GM12891 (cell line): ENCODE measurements around the gene ZDHHC11B.
"Not testable (repeated sequence)": the region's sequence is repeated elsewhere in the genome, so short reads cannot be mapped to it uniquely, and the experiment has no call there.

Experiments used
- DNase-seq: peaks from one replicate; pipeline ENCODE4 v3.0.0; 2011; ENCODE audit warnings: low spot score; ENCODE audit not compliant: insufficient read length
- FAIRE-seq: peaks from 2 replicates; lab custom pipeline; 2011; peaks lifted over from hg19 to GRCh38; lab: Jason Lieb, UNC
- PAX5 ChIP-seq: IDR thresholded peaks from 2 replicates; pipeline ENCODE4 v1.6.1; 2011; ENCODE audit warnings: low read length, moderate library complexity, mild to moderate bottlenecking; ENCODE audit not compliant: insufficient read depth, severe bottlenecking
- POLR2A ChIP-seq: IDR thresholded peaks from 2 replicates; pipeline ENCODE4 v1.6.1; 2011; ENCODE audit warnings: low read depth, low read length, control low read depth
- POLR2AphosphoS5 ChIP-seq: IDR thresholded peaks from 2 replicates; pipeline ENCODE4 v1.6.1; 2011; ENCODE audit warnings: low read depth, low read length, control low read depth
- POU2F2 ChIP-seq: IDR thresholded peaks from 2 replicates; pipeline ENCODE4 v1.6.1; 2011; ENCODE audit warnings: low read depth, mild to moderate bottlenecking, control low read depth, low read length, moderate library complexity
- SPI1 ChIP-seq: IDR thresholded peaks from 2 replicates; pipeline ENCODE4 v1.6.1; 2011; ENCODE audit warnings: low read depth, low read length, control low read depth
- TAF1 ChIP-seq: IDR thresholded peaks from 2 replicates; pipeline ENCODE4 v1.6.1; 2011; ENCODE audit warnings: low read depth, low read length, control low read depth

The ZDHHC11B gene

DNA sequence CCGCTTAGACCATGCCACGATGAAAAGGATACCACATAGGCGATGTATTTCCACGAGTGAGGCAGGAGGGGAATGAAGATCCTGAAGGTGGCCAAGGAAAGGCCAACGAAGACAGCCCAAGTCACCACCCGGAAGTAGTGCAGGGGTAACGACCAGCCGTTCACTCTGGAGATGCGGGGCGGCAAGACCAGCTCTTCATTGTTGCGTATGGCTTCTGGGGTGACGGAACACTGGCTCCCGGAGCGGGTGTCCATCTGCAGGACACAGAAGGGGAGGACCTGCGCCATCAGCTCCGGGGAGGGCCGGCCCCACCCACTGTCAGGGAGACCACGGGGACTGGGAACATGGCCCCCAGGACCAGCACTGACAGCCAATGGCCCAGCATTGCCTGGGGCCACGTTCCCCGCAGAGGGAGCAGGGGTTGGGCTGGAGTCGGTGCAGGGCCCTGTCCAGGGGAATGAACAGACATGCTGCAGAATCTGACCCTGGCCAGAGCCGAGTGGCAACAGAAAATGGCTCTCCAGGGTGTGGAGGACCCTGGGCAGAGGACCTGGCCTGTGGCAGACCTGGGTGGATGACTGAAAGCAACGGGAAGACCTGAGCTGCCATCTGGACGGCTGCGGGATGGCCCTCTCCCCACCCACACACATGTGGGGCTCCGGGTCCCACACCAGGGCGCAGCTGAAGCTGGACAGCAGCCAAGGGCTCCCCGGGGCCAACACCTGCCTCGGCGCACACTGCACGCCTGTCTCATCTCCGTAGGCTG is 17.7 kb downstream of the ZDHHC11B start:
- FAIRE-seq (no peak), DNase-seq (no peak)
- no peak for TF ChIP-seq TAF1
- TF ChIP-seq POLR2A, result no peak
- no peak for TF ChIP-seq PAX5
- no peak for TF ChIP-seq SPI1
- TF ChIP-seq POU2F2, result no peak

GRCh38 chr5:765948-766631 is 18.4 kb downstream of the ZDHHC11B start:
- TF ChIP-seq TAF1, result no peak
- no peak for TF ChIP-seq POLR2AphosphoS5
- no peak for FAIRE-seq
- no peak for DNase-seq

DNA sequence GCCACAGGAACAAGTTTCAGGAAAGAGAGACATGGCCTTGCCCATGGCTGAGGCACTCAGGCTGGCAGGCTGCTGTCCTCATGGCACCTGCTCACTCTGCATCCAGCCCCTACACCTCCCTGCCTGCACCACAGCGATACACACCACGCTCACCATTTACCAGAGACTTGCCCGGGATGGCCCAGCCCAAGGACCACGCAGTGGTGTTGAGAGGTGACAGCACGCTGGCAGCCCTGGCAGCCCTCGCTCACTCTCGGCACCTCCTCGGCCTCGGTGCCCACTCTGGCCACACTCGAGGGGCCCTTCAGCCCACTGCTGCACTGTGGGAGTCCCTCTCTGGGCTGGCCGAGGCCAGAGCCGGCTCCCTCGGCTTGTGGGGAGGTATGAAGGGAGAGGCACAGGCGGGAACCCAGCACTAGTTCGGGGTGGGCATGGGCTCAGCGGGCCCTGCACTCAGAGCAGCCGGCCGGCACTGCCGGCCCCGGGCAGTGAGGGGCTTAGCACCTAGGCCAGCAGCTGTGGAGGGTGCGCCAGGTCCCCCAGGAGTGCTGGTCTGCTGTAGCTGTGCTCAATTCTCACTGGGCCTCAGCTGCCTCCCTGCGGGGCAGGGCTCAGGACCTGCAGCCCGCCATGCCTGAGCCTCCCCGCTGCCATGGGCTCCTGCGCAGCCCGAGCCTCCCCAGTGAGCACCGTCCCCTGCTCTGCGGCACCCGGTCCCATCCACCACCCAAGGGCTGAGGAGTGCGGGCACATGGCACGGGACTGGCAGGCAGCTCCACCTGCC is 20.3 kb downstream of the ZDHHC11B start:
- FAIRE-seq (no peak), DNase-seq (no peak)
- TF ChIP-seq PAX5, result no peak
- TF ChIP-seq TAF1, result no peak
- no peak for TF ChIP-seq POU2F2
- no peak for TF ChIP-seq SPI1
- no peak for TF ChIP-seq POLR2AphosphoS5
- TF ChIP-seq POLR2A, result no peak

GRCh38 chr5:763397-763796 is 21.1 kb downstream of the ZDHHC11B start:
- DNase-seq (no peak), FAIRE-seq (no peak)
- TF ChIP-seq POLR2AphosphoS5, result no peak

DNA sequence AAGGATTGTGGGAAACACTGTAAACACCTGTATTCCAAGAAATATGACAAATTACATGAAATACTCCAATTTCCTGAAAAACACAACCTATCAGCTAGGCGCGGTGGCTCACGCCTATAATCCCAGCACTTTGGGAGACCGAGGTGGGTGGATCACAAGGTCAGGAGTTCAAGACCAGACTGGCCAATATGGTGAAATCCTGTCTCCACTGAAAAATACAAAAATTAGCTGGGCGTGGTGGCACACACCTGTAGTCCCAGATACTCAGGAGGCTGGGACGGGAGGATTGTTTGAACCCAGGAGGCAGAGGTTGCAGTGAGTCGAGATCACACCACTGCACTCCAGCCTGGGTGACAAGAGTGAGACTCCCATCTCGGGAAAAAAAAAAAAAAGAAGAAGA is 21.5 kb downstream of the ZDHHC11B start:
- not testable (repeated sequence) for FAIRE-seq, DNase-seq

- no peak for FAIRE-seq
- DNase-seq, result no peak
- TF ChIP-seq PAX5, result no peak
- TF ChIP-seq SPI1, result no peak
- TF ChIP-seq TAF1, result no peak
- TF ChIP-seq POLR2AphosphoS5, result no peak
- no peak for TF ChIP-seq POU2F2
- no peak for TF ChIP-seq POLR2A
Observed at GRCh38 chr5:761854-762710, 22.4 kb downstream of the ZDHHC11B start.

GRCh38 chr5:761059-761771 is 23.3 kb downstream of the ZDHHC11B start:
- no peak for FAIRE-seq
- no peak for DNase-seq
- TF ChIP-seq SPI1 (no peak), POU2F2 (no peak), POLR2AphosphoS5 (no peak), PAX5 (no peak), TAF1 (no peak), POLR2A (no peak)

DNA sequence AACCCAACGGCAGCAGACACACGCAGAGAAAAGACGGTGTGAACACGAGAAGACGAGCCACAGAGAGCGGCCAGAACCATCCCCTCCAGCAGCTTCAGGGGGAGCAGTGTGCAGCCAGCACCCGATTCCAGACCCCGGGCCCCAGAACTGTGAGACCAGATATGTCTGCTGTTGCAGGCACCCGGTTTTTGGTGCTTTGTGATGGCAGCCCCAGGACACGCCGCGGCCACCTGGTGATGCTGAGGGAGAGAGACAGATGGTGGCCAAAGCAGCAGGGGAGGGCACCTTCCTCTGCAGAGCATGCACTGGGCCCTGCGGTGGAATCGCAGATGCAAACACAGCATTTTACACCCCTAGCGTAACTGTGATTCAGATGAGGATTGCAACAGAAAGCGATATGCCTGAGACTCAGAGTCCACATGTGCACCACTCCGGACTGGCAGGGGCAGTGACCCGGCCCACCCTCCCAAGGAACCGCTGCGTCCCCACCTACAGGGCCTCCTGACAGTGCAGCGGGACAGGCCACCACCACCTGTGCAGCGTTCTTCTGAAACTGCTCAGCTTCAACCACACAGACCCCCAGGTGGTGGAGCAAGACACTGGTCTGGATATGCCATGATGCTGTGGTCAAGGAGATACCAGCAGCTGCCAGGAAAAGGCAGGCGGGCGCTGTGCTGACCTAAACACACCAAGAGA is 24.0 kb downstream of the ZDHHC11B start:
- DNase-seq (no peak), FAIRE-seq (no peak)
- TF ChIP-seq PAX5 (no peak), POU2F2 (no peak), SPI1 (no peak), POLR2A (no peak), TAF1 (no peak), POLR2AphosphoS5 (no peak)

DNA sequence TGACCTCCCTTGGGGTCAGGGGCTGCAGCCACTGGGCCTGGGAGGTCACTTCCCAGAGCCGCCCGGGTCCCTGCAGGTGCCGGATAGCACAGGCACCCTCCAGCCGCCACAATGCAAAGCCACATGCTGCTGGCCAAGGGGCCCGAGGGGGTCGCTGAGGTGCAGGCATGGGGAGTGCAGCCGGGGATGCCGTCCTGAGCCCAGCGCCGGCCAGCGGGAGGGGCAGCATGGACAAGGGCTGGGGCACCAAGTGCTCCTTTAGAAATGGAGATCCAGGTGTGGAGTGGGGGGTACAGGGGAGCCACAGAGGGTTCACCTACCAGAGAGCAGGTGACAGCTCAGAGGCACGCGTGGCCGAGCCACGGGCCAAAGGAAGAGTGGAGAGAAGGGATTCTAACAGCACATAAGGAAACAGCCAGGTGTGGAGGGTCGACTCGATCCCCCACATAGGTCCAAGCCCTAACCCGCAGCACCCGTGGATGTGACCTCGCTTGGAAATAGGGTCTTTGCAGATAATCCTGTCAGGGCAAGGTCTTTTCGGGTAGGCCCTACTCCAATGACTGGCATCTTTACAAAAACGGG is 24.7 kb downstream of the ZDHHC11B start:
- DNase-seq (no peak), FAIRE-seq (no peak)
- TF ChIP-seq POU2F2 (no peak), SPI1 (no peak), PAX5 (no peak), POLR2AphosphoS5 (no peak)
